K562 (cell line): ENCODE results near the gene RCBTB1. TPM values are rescaled to one million over a fixed set of nuclear protein-coding genes. Genes with fewer than 3 reads are reported as not detected.

Experiments used
- ATAC-seq: fragments of 200-7000 bp; cut with Tn5 transposase; 3 replicates; pipeline ENCODE4 v1.9.1; 2020; ENCODE audit warnings: moderate library complexity
- BruUV-seq: library from RNA; stranded (reverse); fragments of 400-500 nt; replicated peaks from 2 replicates; lab custom pipeline; 2021; lab: Mats Ljungman, UMichigan
- CTCF ChIA-PET: fragments of 300-600 bp; formaldehyde crosslinking; extraction: SDS; loops from one replicate; lab custom pipeline; 2021; ENCODE audit warnings: low intra/inter-chr PET ratio; lab: Yijun Ruan, JAX
- POLR2A ChIA-PET: fragments of 300-600, 350-650 bp; sonication (Branson Sonifier 250); formaldehyde crosslinking; extraction: SDS; loops from one replicate; lab custom pipeline; 2021; ENCODE audit warnings: antibody characterized with exemption, inconsistent platforms; lab: Yijun Ruan, JAX
- DNase-seq, 4 experiments: peaks; one replicate each; pipeline versions ENCODE4 v3.0.0 to v3.0.0-alpha.2; 2011 to 2018; ENCODE audit warnings: low spot score in 3 of 4, mixed read lengths in 3 of 4; ENCODE audit errors: extremely low read depth in 1 of 4
- FAIRE-seq: peaks from 2 replicates; lab custom pipeline; 2011; peaks lifted over from hg19 to GRCh38; lab: Jason Lieb, UNC
- H2AFZ ChIP-seq: 2 replicates; pipeline ENCODE4 v1.6.0; 2011; ENCODE audit warnings: low read depth, low read length, control low read depth, inconsistent platforms
- H3K27ac ChIP-seq: fragments of 200-600 bp; 3 replicates; pipeline ENCODE4 v1.8.0; 2011; ENCODE audit warnings: low read depth, mild to moderate bottlenecking, control low read depth, inconsistent platforms, low read length, moderate library complexity, mixed read lengths; ENCODE audit errors: extremely low read depth
- H3K27me3 ChIP-seq, 2 experiments: fragments of 300-600 bp in 1 of 2; 2 replicates in 1 of 2; 3 replicates in 1 of 2; pipeline versions ENCODE4 v1.6.0 to v1.8.0; 2011; ENCODE audit warnings: inconsistent platforms in 2 of 2, low read length in 2 of 2, mild to moderate bottlenecking in 1 of 2, mixed read lengths in 1 of 2, moderate library complexity in 1 of 2; ENCODE audit not compliant: control insufficient read depth in 2 of 2, insufficient read depth in 2 of 2
- H3K36me3 ChIP-seq: fragments of 300-600 bp; 3 replicates; pipeline ENCODE4 v1.8.0; 2011; ENCODE audit warnings: mild to moderate bottlenecking, low read length, inconsistent platforms; ENCODE audit not compliant: control insufficient read depth, insufficient read depth
- H3K4me1 ChIP-seq, 2 experiments: fragments of 200-600 bp in 1 of 2; replicated peaks in 1 of 2; 2 replicates in 1 of 2; 3 replicates in 1 of 2; pipeline versions ENCODE4 v1.5.1 to v1.8.0; 2011; ENCODE audit warnings: inconsistent platforms in 2 of 2, low read length in 2 of 2, mild to moderate bottlenecking in 1 of 2, mixed read lengths in 1 of 2, moderate library complexity in 1 of 2; ENCODE audit not compliant: control insufficient read depth in 2 of 2, insufficient read depth in 2 of 2
- H3K4me2 ChIP-seq: 2 replicates; pipeline ENCODE4 v1.6.1; 2011; ENCODE audit warnings: low read length, control low read depth, inconsistent platforms, mixed read lengths; ENCODE audit not compliant: insufficient read depth
- H3K4me3 ChIP-seq: fragments of 200-600 bp; sonication (generic), shearing (Covaris generic); 2 replicates; pipeline ENCODE4 v1.5.1; 2016; ENCODE audit warnings: control low read depth, inconsistent platforms
- H3K79me2 ChIP-seq: fragments of 200-600 bp; 3 replicates; pipeline ENCODE4 v1.8.0; 2011; ENCODE audit warnings: low read length, inconsistent platforms; ENCODE audit not compliant: control insufficient read depth, insufficient read depth
- H3K9ac ChIP-seq, 2 experiments: 2 replicates each; pipeline versions ENCODE4 v1.6.0 to v1.6.1; 2011; ENCODE audit warnings: low read depth in 2 of 2, low read length in 2 of 2, control low read depth in 1 of 2, inconsistent platforms in 1 of 2, mild to moderate bottlenecking in 1 of 2, mixed read lengths in 1 of 2; ENCODE audit not compliant: insufficient read depth in 1 of 2
- H3K9me1 ChIP-seq: one replicate; pipeline ENCODE4 v1.6.0; 2011; ENCODE audit warnings: inconsistent platforms, mild to moderate bottlenecking, low read length, moderate library complexity; ENCODE audit not compliant: control insufficient read depth, insufficient read depth
- H3K9me3 ChIP-seq: replicated peaks from 2 replicates; pipeline ENCODE4 v1.5.1; 2011; ENCODE audit warnings: low read depth, low read length, inconsistent platforms; ENCODE audit not compliant: control insufficient read depth, insufficient read depth
- H4K20me1 ChIP-seq: replicated peaks from 2 replicates; pipeline ENCODE4 v1.6.1; 2011; ENCODE audit warnings: low read length, inconsistent platforms, mixed read lengths; ENCODE audit not compliant: control insufficient read depth, insufficient read depth
- ATF7 ChIP-seq: fragments of 450-650 bp; IDR thresholded peaks from 2 replicates; pipeline ENCODE4 v1.7.1; 2014; ENCODE audit warnings: mild to moderate bottlenecking, moderate library complexity
- GABPB1 ChIP-seq: sonication (generic); formaldehyde crosslinking; IDR thresholded peaks from 2 replicates; pipeline ENCODE4 v1.8.0; 2022; ENCODE audit warnings: mild to moderate bottlenecking, missing genetic modification reagents
- HDAC1 ChIP-seq, 2 experiments: fragments of 450-650 bp; IDR thresholded peaks; 2 replicates each; pipeline ENCODE4 v1.6.1; 2016 to 2017; ENCODE audit warnings: inconsistent platforms in 1 of 2, mild to moderate bottlenecking in 1 of 2, moderate library complexity in 1 of 2
- LARP7 ChIP-seq: fragments of 450-650 bp; IDR thresholded peaks from 2 replicates; pipeline ENCODE4 v1.6.1; 2016
- NONO ChIP-seq, 2 experiments: fragments of 200-400 bp in 1 of 2; fragments of 450-650 bp in 1 of 2; formaldehyde crosslinking in 1 of 2; IDR thresholded peaks; 2 replicates each; pipeline ENCODE4 v1.6.1; 2017; ENCODE audit warnings: low read depth in 2 of 2, mild to moderate bottlenecking in 2 of 2, moderate library complexity in 2 of 2, low read length in 1 of 2
- PHF21A ChIP-seq: fragments of 450-650 bp; IDR thresholded peaks from 2 replicates; pipeline ENCODE4 v1.6.1; 2017; ENCODE audit warnings: low read depth, borderline replicate concordance
- PRMT5 ChIP-seq: sonication (generic); formaldehyde crosslinking; IDR thresholded peaks from 2 replicates; pipeline ENCODE4 v1.5.0; 2020; ENCODE audit warnings: missing genetic modification reagents
- SIRT6 ChIP-seq: IDR thresholded peaks from one replicate; pipeline ENCODE4 v1.6.1; 2012; ENCODE audit warnings: low read depth, mild to moderate bottlenecking, control low read depth, inconsistent platforms, low read length, moderate library complexity
- SMC3 ChIP-seq: conservative IDR thresholded peaks from 2 replicates; pipeline ENCODE4 v1.6.1; 2011; ENCODE audit warnings: low read depth, low read length, improper control_type of control experiment; ENCODE audit not compliant: insufficient read depth
- U2AF2 ChIP-seq: fragments of 200-400 bp; formaldehyde crosslinking; optimal IDR thresholded peaks from 2 replicates; pipeline ENCODE3; 2017; ENCODE audit warnings: low read depth, mild to moderate bottlenecking, low read length
- ZNF444 ChIP-seq: fragments of 250-450 bp; sonication (Bioruptor Pico); IDR thresholded peaks from 2 replicates; pipeline ENCODE4 v1.4.0; 2020; ENCODE audit warnings: mild to moderate bottlenecking, moderate library complexity
- ZNF507 ChIP-seq: conservative IDR thresholded peaks from 2 replicates; pipeline ENCODE4 v1.6.1; 2017; ENCODE audit warnings: missing genetic modification characterization, missing compliant biosample characterization
- WGBS: fragments of 100-300 bp; shearing (Covaris generic); methylation state at CpG from one replicate; pipeline ENCODE4 v1.1.6; 2016; ENCODE audit warnings: low coverage, mixed read lengths; ENCODE audit not compliant: insufficient coverage; ENCODE audit errors: missing lambda C conversion rate; 5-methylcytosine and 5-hydroxymethylcytosine counted together
- in situ Hi-C: fragments of 300-500 bp; cut with MboI; formaldehyde crosslinking; loops from 4 replicates; pipeline ENCODE4 v1.15.0; 2018; ENCODE audit warnings: inconsistent platforms, mixed read lengths
- intact Hi-C: fragments of 100-400 bp; cut with micrococcal nuclease; formaldehyde crosslinking; loops from 2 replicates; pipeline ENCODE4 v1.14.2; 2022
- polyA plus RNA-seq, 8 experiments: library from polyadenylated mRNA; depleted of rRNA in 4 of 8; stranded (reverse) in 5 of 8; unstranded in 3 of 8; fragments of >200 nt; fragmentation: Nextera tagmentation in 2 of 8; fragmentation: Illumina TruSeq in 1 of 8; extraction: Ambion mirVana in 2 of 8; extraction: Trizol in 1 of 8; gene quantifications; 2 replicates each; pipeline versions ENCODE4 v1.2.1 to v1.2.3, GENCODE V29; 2011 to 2014; ENCODE audit warnings: inconsistent platforms in 1 of 8, missing spikeins in 1 of 8
- total RNA-seq, 7 experiments: library from RNA; depleted of rRNA in 6 of 7; stranded (reverse); fragments of >200 nt in 6 of 7; fragmentation: Illumina TruSeq in 2 of 7; extraction: Trizol in 2 of 7; gene quantifications; 2 replicates each; pipeline versions ENCODE4 v1.2.1 to v1.2.3, GENCODE V29; 2011 to 2021; ENCODE audit warnings: low replicate concordance in 1 of 7
- TF ChIP-seq, protein P1 (sequence below): fragments of 250-450 bp; sonication (Bioruptor Pico); IDR thresholded peaks from 2 replicates; pipeline ENCODE4 v1.5.0; 2021; ENCODE audit warnings: mild to moderate bottlenecking, borderline replicate concordance
- TF ChIP-seq, protein P2 (sequence below): IDR thresholded peaks from 2 replicates; pipeline ENCODE4 v1.6.1; 2016; ENCODE audit warnings: missing genetic modification characterization, missing compliant biosample characterization
- TF ChIP-seq, protein P3 (sequence below): IDR thresholded peaks from 2 replicates; pipeline ENCODE4 v1.6.1; 2012; ENCODE audit warnings: low read depth, low read length, improper control_type of control experiment, borderline replicate concordance
- TF ChIP-seq, protein P4 (sequence below): fragments of 450-650 bp; formaldehyde crosslinking; IDR thresholded peaks from 2 replicates; pipeline ENCODE4 v1.4.0; 2020; ENCODE audit warnings: mild to moderate bottlenecking, moderate library complexity

Gene RCBTB1
- total and polyA plus RNA-seq, 9 of the 15 experiments (the other 6 are each of a cell fraction or from before 2014, with no cell fraction given), result 4.0 to 11.3 (median 8.4) TPM

DNA sequence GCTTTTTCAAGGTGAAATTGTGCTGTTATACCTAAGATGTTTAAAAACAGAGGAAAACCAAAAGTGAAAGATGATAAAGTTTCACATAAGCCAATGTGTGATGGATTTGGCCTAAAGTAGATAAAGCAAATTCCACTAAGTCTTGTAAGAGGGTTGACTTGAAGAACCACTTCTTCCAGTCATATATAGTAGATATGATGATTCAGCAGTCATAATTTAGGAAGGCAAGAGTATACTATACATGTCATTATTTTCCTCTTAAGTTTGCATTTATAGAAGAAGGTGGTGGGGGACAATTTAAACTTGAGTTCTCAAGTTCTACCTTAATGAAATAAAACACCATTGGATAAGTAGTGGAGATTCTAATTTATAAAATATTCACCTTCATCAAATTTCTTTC is 52.3 kb downstream of the RCBTB1 start (continued):
- TF ChIP-seq ATF7, result no peak
- TF ChIP-seq, protein P1, sequence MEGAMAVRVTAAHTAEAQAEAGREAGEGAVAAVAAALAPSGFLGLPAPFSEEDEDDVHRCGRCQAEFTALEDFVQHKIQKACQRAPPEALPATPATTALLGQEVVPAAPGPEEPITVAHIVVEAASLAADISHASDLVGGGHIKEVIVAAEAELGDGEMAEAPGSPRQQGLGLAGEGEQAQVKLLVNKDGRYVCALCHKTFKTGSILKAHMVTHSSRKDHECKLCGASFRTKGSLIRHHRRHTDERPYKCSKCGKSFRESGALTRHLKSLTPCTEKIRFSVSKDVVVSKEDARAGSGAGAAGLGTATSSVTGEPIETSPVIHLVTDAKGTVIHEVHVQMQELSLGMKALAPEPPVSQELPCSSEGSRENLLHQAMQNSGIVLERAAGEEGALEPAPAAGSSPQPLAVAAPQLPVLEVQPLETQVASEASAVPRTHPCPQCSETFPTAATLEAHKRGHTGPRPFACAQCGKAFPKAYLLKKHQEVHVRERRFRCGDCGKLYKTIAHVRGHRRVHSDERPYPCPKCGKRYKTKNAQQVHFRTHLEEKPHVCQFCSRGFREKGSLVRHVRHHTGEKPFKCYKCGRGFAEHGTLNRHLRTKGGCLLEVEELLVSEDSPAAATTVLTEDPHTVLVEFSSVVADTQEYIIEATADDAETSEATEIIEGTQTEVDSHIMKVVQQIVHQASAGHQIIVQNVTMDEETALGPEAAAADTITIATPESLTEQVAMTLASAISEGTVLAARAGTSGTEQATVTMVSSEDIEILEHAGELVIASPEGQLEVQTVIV, result no peak

DNA sequence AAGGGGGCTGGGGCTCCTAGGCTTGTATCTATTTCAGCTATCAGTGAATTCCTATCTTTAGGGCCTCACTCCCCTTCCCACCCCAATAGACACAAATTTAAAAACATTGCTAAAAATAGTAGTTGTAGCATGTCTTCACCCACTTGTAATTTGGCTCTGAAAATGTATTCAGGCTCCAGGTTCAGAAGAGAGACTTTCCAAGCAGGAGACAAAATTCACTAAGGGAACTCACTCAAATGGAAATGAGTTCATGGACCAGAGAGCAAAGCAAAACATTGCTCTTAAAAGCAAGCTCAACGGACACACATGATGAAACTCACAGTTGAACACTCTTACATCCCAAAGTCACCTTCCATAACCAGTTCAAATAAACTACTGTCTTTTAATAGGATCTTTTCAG is 52.8 kb downstream of the RCBTB1 start:
- Histone ChIP-seq H3K27ac (no peak overlapping the region), H2AFZ (no peak overlapping the region), H3K4me2 (no peak overlapping the region), H3K4me3 (no peak overlapping the region), H3K79me2 (no peaks in the 10 kb centered on the region), H4K20me1 (no peaks in the 10 kb centered on the region), H3K4me1 (peaks cover 0 to 3% of the 10 kb centered on the region in 2 experiments; a peak in 2 of 5 replicates), H3K9ac (no peak overlapping the region), H3K27me3 (no peaks in the 10 kb centered on the region), H3K9me1 (no peaks in the 10 kb centered on the region), H3K9me3 (no peaks in the 10 kb centered on the region), H3K36me3 (peaks cover 9% of the 10 kb centered on the region; the same call in 1 of the 3 replicates)
- TF ChIP-seq HDAC1 (IDR thresholded peaks at IDR 0.05) (no peak), ZNF507 (tag) (no peak), PRMT5 (CRISPR knock-in tag) (no peak), LARP7 (no peak), ZNF444 (CRISPR knock-in tag) (no peak), PHF21A (no peak), SIRT6 (no peak), SMC3 (no peak), NONO (IDR thresholded peaks at IDR 0.05; ENCODE audit: low read depth in 2 of 2, low read length in 1 of 2) (no peak), GABPB1 (no peak), U2AF2 (no peak)
- TF ChIP-seq, protein P2, sequence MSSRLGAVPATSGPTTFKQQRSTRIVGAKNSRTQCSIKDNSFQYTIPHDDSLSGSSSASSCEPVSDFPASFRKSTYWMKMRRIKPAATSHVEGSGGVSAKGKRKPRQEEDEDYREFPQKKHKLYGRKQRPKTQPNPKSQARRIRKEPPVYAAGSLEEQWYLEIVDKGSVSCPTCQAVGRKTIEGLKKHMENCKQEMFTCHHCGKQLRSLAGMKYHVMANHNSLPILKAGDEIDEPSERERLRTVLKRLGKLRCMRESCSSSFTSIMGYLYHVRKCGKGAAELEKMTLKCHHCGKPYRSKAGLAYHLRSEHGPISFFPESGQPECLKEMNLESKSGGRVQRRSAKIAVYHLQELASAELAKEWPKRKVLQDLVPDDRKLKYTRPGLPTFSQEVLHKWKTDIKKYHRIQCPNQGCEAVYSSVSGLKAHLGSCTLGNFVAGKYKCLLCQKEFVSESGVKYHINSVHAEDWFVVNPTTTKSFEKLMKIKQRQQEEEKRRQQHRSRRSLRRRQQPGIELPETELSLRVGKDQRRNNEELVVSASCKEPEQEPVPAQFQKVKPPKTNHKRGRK (tag), result no peak
- TF ChIP-seq, protein P3, sequence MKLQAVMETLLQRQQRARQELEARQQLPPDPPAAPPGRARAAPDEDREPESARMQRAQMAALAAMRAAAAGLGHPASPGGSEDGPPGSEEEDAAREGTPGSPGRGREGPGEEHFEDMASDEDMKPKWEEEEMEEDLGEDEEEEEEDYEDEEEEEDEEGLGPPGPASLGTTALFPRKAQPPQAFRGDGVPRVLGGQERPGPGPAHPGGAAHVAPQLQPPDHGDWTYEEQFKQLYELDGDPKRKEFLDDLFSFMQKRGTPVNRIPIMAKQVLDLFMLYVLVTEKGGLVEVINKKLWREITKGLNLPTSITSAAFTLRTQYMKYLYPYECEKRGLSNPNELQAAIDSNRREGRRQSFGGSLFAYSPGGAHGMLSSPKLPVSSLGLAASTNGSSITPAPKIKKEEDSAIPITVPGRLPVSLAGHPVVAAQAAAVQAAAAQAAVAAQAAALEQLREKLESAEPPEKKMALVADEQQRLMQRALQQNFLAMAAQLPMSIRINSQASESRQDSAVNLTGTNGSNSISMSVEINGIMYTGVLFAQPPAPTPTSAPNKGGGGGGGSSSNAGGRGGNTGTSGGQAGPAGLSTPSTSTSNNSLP, result no peak
- TF ChIP-seq, protein P4, sequence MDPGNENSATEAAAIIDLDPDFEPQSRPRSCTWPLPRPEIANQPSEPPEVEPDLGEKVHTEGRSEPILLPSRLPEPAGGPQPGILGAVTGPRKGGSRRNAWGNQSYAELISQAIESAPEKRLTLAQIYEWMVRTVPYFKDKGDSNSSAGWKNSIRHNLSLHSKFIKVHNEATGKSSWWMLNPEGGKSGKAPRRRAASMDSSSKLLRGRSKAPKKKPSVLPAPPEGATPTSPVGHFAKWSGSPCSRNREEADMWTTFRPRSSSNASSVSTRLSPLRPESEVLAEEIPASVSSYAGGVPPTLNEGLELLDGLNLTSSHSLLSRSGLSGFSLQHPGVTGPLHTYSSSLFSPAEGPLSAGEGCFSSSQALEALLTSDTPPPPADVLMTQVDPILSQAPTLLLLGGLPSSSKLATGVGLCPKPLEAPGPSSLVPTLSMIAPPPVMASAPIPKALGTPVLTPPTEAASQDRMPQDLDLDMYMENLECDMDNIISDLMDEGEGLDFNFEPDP (CRISPR knock-in tag), result no peak
- DNase-seq, result no peak
- in situ Hi-C loops (no loop called here), intact Hi-C loops (no loop called here)
- no peak for ATAC-seq
- no TSS peak for BruUV-seq
- POLR2A ChIA-PET, result no interaction called here
- FAIRE-seq, result no peak
- CTCF ChIA-PET, result no interaction called here
- 57% methylated on average over 1 of the region's 1 CpG for WGBS
